Activated B cell treated with CpG ODN at 0.5 μM for 24 hours (primary cell): ENCODE data around the gene ST8SIA4. TPM values are rescaled to one million over a fixed set of nuclear protein-coding genes. Genes with fewer than 3 reads are reported as not detected.

ENCODE experiments used
- ATAC-seq: fragments of 200-7000 bp; cut with Tn5 transposase; one replicate; pipeline ENCODE4 v1.10.0; 2021; ENCODE audit warnings: low read depth, mild to moderate bottlenecking, moderate library complexity
- CTCF ChIA-PET: fragments of 350-600 bp; sonication (Branson Sonifier 250); formaldehyde crosslinking; loops from one replicate; lab custom pipeline; 2021; ENCODE audit warnings: antibody characterized with exemption; lab: Charles Lee
- POLR2A ChIA-PET: fragments of 350-600 bp; sonication (Branson Sonifier 250); formaldehyde crosslinking; loops from one replicate; lab custom pipeline; 2021; ENCODE audit warnings: antibody characterized with exemption; lab: Charles Lee
- DNase-seq: peaks from one replicate; pipeline ENCODE4 v3.0.0; 2022
- H3K27ac Mint-ChIP-seq: one replicate; pipeline ENCODE4 v1.8.0; 2020; ENCODE audit warnings: mixed read lengths
- H3K27me3 Mint-ChIP-seq: one replicate; pipeline ENCODE4 v1.8.0; 2021; ENCODE audit warnings: mixed read lengths
- H3K36me3 Mint-ChIP-seq: one replicate; pipeline ENCODE4 v1.8.0; 2021; ENCODE audit warnings: low read depth, mixed read lengths
- H3K4me1 Mint-ChIP-seq: one replicate; pipeline ENCODE4 v1.8.0; 2021; ENCODE audit warnings: mixed read lengths
- H3K4me3 Mint-ChIP-seq: one replicate; pipeline ENCODE4 v1.8.0; 2020; ENCODE audit warnings: mild to moderate bottlenecking, mixed read lengths
- H3K9me3 Mint-ChIP-seq: one replicate; pipeline ENCODE4 v1.8.0; 2020; ENCODE audit warnings: mixed read lengths
- intact Hi-C: fragments of 100-400 bp; cut with micrococcal nuclease; formaldehyde crosslinking; loops from one replicate; pipeline ENCODE4 v1.15.1; 2024
- total RNA-seq: library from RNA; stranded (reverse); gene quantifications from 2 replicates; pipeline ENCODE4 v1.2.3, GENCODE V29; 2022
- TF ChIP-seq, protein P1 (sequence below): fragments of 200-600 bp; IDR thresholded peaks from one replicate; pipeline ENCODE4 v1.8.0; 2022; ENCODE audit warnings: antibody characterized with exemption, mild to moderate bottlenecking

The ST8SIA4 gene
- total RNA-seq, 1 donor from 2014 or later = 125 TPM

DNA sequence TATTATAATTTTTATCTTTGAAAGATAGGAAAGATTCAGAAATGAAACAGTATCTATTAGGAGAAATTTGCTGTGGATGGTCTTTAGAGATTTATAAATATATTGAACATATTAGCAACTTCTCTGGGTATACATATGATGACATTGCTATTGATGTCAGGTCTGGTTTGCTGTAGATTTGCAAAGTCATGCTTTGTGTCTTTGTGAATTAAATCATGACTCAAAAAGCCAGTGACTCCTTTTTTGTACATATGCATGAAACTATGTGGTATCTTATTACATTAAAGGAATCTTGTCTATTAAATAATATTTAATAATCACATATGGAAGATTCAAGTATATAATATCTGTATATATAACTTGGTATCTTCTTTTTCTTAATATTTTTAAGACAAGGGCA, 141.9 kb downstream of the ST8SIA4 start:
- ATAC-seq (no peak), DNase-seq (no peak)
- TF ChIP-seq, protein P1, sequence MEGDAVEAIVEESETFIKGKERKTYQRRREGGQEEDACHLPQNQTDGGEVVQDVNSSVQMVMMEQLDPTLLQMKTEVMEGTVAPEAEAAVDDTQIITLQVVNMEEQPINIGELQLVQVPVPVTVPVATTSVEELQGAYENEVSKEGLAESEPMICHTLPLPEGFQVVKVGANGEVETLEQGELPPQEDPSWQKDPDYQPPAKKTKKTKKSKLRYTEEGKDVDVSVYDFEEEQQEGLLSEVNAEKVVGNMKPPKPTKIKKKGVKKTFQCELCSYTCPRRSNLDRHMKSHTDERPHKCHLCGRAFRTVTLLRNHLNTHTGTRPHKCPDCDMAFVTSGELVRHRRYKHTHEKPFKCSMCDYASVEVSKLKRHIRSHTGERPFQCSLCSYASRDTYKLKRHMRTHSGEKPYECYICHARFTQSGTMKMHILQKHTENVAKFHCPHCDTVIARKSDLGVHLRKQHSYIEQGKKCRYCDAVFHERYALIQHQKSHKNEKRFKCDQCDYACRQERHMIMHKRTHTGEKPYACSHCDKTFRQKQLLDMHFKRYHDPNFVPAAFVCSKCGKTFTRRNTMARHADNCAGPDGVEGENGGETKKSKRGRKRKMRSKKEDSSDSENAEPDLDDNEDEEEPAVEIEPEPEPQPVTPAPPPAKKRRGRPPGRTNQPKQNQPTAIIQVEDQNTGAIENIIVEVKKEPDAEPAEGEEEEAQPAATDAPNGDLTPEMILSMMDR = no peak
- CTCF ChIA-PET = no interaction called here
- H3K4me1 Mint-ChIP-seq = no peaks in the 10 kb centered on the region
- POLR2A ChIA-PET = no interaction called here
- intact Hi-C loops = no loop called here
- H3K27ac Mint-ChIP-seq = no peak overlapping the region
- H3K27me3 Mint-ChIP-seq = no peaks in the 10 kb centered on the region
- H3K36me3 Mint-ChIP-seq = no peaks in the 10 kb centered on the region
- no peak overlapping the region for H3K4me3 Mint-ChIP-seq
- H3K9me3 Mint-ChIP-seq = no peaks in the 10 kb centered on the region

DNA sequence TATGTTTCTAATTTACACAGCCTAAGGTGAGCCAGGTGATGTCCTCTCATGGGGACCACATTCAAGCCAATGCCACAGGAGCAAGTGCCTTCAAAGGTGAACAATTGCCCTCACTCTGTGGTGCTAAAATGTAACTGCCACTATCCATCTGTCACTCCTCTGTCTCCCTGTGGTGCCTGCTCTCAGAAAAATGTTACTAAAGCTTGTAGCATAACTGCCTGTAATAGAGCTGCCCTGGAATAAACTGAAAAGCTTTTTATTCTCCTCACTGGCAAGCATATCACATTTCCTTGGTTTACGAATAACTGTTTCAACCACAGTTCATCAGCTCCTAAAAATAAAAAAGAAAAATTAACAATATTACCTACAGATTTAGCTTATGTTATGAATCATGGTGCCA, 142.4 kb downstream of the ST8SIA4 start:
- ChIA-PET CTCF (no interaction called here), POLR2A (no interaction called here)
- ATAC-seq = no peak
- no peak overlapping the region for H3K27ac Mint-ChIP-seq
- intact Hi-C loops = no loop called here
- no peaks in the 10 kb centered on the region for H3K36me3 Mint-ChIP-seq
- no peak overlapping the region for H3K4me3 Mint-ChIP-seq
- no peak for DNase-seq
- no peaks in the 10 kb centered on the region for H3K27me3 Mint-ChIP-seq
- no peaks in the 10 kb centered on the region for H3K4me1 Mint-ChIP-seq
- TF ChIP-seq, protein P1 = no peak
- H3K9me3 Mint-ChIP-seq = no peaks in the 10 kb centered on the region

DNA sequence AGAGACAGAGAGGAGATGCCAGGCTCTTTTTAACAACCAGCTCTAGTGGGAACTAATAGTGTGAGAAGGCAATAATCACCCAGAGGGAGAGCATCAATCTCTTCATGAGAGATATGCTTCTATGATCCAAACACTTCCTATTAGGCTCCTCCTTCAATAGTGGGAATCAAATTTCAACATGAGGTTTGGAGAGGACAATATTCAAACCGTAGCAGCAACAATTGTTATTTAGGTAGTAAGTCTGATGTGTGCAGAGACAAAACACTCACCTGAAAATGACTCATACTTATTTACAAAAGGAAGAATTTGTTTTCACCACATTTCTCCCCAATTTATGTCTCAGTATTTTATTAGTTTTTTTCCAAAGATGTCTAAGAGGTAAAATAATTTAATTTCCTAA, 144.3 kb downstream of the ST8SIA4 start:
- DNase-seq = no peak
- Mint-ChIP-seq H3K27me3 (no peaks in the 10 kb centered on the region), H3K4me3 (no peak overlapping the region), H3K4me1 (no peaks in the 10 kb centered on the region), H3K9me3 (no peaks in the 10 kb centered on the region), H3K27ac (no peak overlapping the region), H3K36me3 (no peaks in the 10 kb centered on the region)
- ATAC-seq = no peak
- ChIA-PET CTCF (no interaction called here), POLR2A (no interaction called here)
- intact Hi-C loops = no loop called here
- TF ChIP-seq, protein P1 = no peak

DNA sequence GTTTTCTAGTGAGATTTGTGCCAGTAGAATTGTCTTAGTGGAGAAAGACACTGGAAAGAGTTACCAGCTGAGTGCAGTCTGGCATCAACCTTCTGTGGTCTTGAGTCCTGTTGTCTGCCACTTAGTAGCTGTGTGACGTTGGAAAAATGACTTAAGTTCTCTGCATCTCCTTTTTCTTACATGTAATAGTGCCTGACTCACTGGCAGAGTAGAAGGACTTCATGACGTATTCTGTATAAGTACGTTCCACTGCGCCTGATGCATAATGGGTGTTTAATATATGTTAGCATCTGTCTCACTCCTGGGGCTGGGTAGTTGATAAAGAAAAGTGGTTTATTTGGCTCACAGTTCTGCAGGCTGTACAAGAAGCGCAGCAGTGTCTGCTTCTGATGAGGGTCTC, 144.8 kb downstream of the ST8SIA4 start:
- ChIA-PET POLR2A (no interaction called here), CTCF (no interaction called here)
- ATAC-seq = no peak
- Mint-ChIP-seq H3K27ac (no peak overlapping the region), H3K36me3 (no peaks in the 10 kb centered on the region), H3K9me3 (no peaks in the 10 kb centered on the region), H3K4me1 (no peaks in the 10 kb centered on the region), H3K4me3 (no peak overlapping the region), H3K27me3 (no peaks in the 10 kb centered on the region)
- TF ChIP-seq, protein P1 = no peak
- intact Hi-C loops = no loop called here
- no peak for DNase-seq

DNA sequence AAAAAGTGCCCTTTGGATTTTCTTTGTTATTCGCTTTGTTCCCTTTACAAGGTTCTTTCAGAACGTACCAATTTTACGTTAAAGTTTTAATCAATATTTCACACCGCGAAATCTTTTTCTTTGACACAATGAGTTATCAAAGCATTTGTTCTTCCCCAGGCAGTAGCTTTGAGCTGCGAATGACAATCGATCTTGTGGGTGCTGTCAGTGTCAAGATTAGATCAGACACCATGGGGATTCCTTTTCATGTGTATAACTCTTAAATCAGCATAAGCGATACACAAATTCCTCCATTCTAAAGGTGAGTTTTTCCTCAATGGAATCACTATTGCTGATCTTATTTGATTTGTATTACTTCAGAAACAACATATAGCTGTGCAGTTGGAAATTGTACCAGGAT, 145.5 kb downstream of the ST8SIA4 start:
- TF ChIP-seq, protein P1 = no peak
- Mint-ChIP-seq H3K27me3 (no peaks in the 10 kb centered on the region), H3K27ac (no peak overlapping the region), H3K4me1 (no peaks in the 10 kb centered on the region), H3K4me3 (no peak overlapping the region), H3K9me3 (no peaks in the 10 kb centered on the region), H3K36me3 (no peaks in the 10 kb centered on the region)
- POLR2A ChIA-PET = interaction anchor here (1.3 kb wide), 1 partner anchor 143 kb away, joined by 4 read pairs; no protein-coding TSS in a partner anchor
- no peak for ATAC-seq
- CTCF ChIA-PET = no interaction called here
- no peak for DNase-seq
- intact Hi-C loops = no loop called here
